GM12878 (cell line): Measurements from ENCODE around the gene ANO1. TPM values are rescaled to one million over a fixed set of nuclear protein-coding genes. Genes with fewer than 3 reads are reported as not detected.

ENCODE experiments used
- ATAC-seq: fragments of 200-7000 bp; cut with Tn5 transposase; 3 replicates; pipeline ENCODE4 v1.9.1; 2020; ENCODE audit warnings: mild to moderate bottlenecking, moderate library complexity
- BruUV-seq: library from RNA; stranded (reverse); fragments of 400-500 nt; replicated peaks from 2 replicates; lab custom pipeline; 2021; lab: Mats Ljungman, UMichigan
- CTCF ChIA-PET: fragments of 300-600 bp; sonication (Branson Sonifier 250); formaldehyde crosslinking; extraction: SDS; loops from one replicate; lab custom pipeline; 2021; ENCODE audit warnings: inconsistent platforms; lab: Yijun Ruan, JAX
- POLR2A ChIA-PET: fragments of 350-600 bp; formaldehyde crosslinking; extraction: SDS; loops from one replicate; lab custom pipeline; 2021; ENCODE audit warnings: inconsistent platforms; lab: Charles Lee
- RAD21 ChIA-PET: fragments of 300-600 bp; sonication (Branson Sonifier 250); formaldehyde crosslinking; loops from one replicate; lab custom pipeline; 2023; ENCODE audit warnings: antibody characterized with exemption; ENCODE audit not compliant: unreplicated experiment; lab: Charles Lee
- SMC1A ChIA-PET: fragments of 300-600 bp; sonication (Branson Sonifier 250); formaldehyde crosslinking; loops from one replicate; lab custom pipeline; 2023; ENCODE audit not compliant: unreplicated experiment, uncharacterized antibody; lab: Charles Lee
- DNase-seq: peaks from one replicate; pipeline ENCODE4 v3.0.0-alpha.2; 2011; ENCODE audit warnings: low read depth, low spot score
- FAIRE-seq: peaks from 3 replicates; lab custom pipeline; 2011; peaks lifted over from hg19 to GRCh38; lab: Jason Lieb, UNC
- H2AFZ ChIP-seq: 2 replicates; pipeline ENCODE4 v1.6.0; 2011; ENCODE audit warnings: low read depth, low read length, control low read depth; ENCODE audit not compliant: control insufficient read depth
- H3K27ac ChIP-seq: 2 replicates; pipeline ENCODE4 v1.5.1; 2011; ENCODE audit warnings: control low read depth; ENCODE audit not compliant: control insufficient read depth, insufficient read depth
- H3K27me3 ChIP-seq, 2 experiments: replicated peaks in 1 of 2; 2 replicates each; pipeline versions ENCODE4 v1.6.0 to v1.6.1; 2011; ENCODE audit warnings: low read length in 1 of 2; ENCODE audit not compliant: control insufficient read depth in 2 of 2, insufficient read depth in 2 of 2
- H3K36me3 ChIP-seq, 2 experiments: 2 replicates each; pipeline ENCODE4 v1.5.1; 2011; ENCODE audit warnings: low read length in 1 of 2; ENCODE audit not compliant: control insufficient read depth in 2 of 2, insufficient read depth in 2 of 2
- H3K4me1 ChIP-seq: 2 replicates; pipeline ENCODE4 v1.6.1; 2011; ENCODE audit warnings: mild to moderate bottlenecking, low read length, moderate library complexity, mixed read lengths; ENCODE audit not compliant: control insufficient read depth, insufficient read depth
- H3K4me2 ChIP-seq: 2 replicates; pipeline ENCODE4 v1.6.0; 2011; ENCODE audit warnings: control low read depth; ENCODE audit not compliant: control insufficient read depth, insufficient read depth
- H3K4me3 ChIP-seq: fragments of 200-600 bp; sonication (generic); 2 replicates; pipeline ENCODE4 v1.5.1; 2016
- H3K79me2 ChIP-seq: 2 replicates; pipeline ENCODE4 v1.6.0; 2011; ENCODE audit warnings: low read length; ENCODE audit not compliant: control insufficient read depth, insufficient read depth
- H3K9ac ChIP-seq: 2 replicates; pipeline ENCODE4 v1.8.0; 2011; ENCODE audit warnings: low read length, control low read depth, mixed read lengths; ENCODE audit not compliant: control insufficient read depth, insufficient read depth
- H3K9me3 ChIP-seq: replicated peaks from 3 replicates; pipeline ENCODE4 v1.5.1; 2011; ENCODE audit warnings: mild to moderate bottlenecking, low read length; ENCODE audit not compliant: control insufficient read depth, insufficient read depth
- H4K20me1 ChIP-seq: 2 replicates; pipeline ENCODE4 v1.6.0; 2011; ENCODE audit not compliant: control insufficient read depth, insufficient read depth
- ATF7 ChIP-seq: fragments of 450-650 bp; IDR thresholded peaks from 2 replicates; pipeline ENCODE4 v1.6.1; 2016; ENCODE audit warnings: low read depth, mild to moderate bottlenecking
- E2F8 ChIP-seq: fragments of 450-650 bp; IDR thresholded peaks from 2 replicates; pipeline ENCODE4 v1.6.1; 2018; ENCODE audit warnings: mild to moderate bottlenecking, low read depth, moderate library complexity; ENCODE audit not compliant: partially characterized antibody
- FOXM1 ChIP-seq: IDR thresholded peaks from 2 replicates; pipeline ENCODE4 v1.6.1; 2012; ENCODE audit warnings: low read depth, mild to moderate bottlenecking, inconsistent platforms, low read length, moderate library complexity
- GATAD2B ChIP-seq: fragments of 450-650 bp; conservative IDR thresholded peaks from 2 replicates; pipeline ENCODE4 v1.6.1; 2017; ENCODE audit warnings: low read depth, mild to moderate bottlenecking, moderate library complexity
- LARP7 ChIP-seq: fragments of 450-650 bp; IDR thresholded peaks from 2 replicates; pipeline ENCODE4 v1.6.1; 2017; ENCODE audit warnings: mild to moderate bottlenecking
- MAX ChIP-seq: IDR thresholded peaks from 2 replicates; pipeline ENCODE4 v1.6.1; 2012; ENCODE audit warnings: low read depth, low read length, improper control_type of control experiment
- NFIC ChIP-seq: IDR thresholded peaks from 2 replicates; pipeline ENCODE4 v1.6.1; 2012; ENCODE audit warnings: low read depth, mild to moderate bottlenecking, inconsistent platforms, low read length, moderate library complexity
- NR2C1 ChIP-seq: fragments of 450-650 bp; IDR thresholded peaks from 2 replicates; pipeline ENCODE4 v1.6.1; 2017; ENCODE audit warnings: antibody characterized with exemption, mild to moderate bottlenecking, moderate library complexity
- PML ChIP-seq: IDR thresholded peaks from 2 replicates; pipeline ENCODE4 v1.6.1; 2012; ENCODE audit warnings: low read length, inconsistent platforms
- RB1 ChIP-seq: fragments of 450-650 bp; formaldehyde crosslinking; IDR thresholded peaks from 2 replicates; pipeline ENCODE4 v1.6.1; 2017; ENCODE audit warnings: mild to moderate bottlenecking, borderline replicate concordance
- SKIL ChIP-seq: fragments of 450-650 bp; IDR thresholded peaks from 2 replicates; pipeline ENCODE4 v1.6.1; 2017; ENCODE audit warnings: mild to moderate bottlenecking, low read depth, inconsistent platforms; ENCODE audit not compliant: poor library complexity, severe bottlenecking
- WGBS: methylation state at CpG from one replicate; pipeline ENCODE4 v1.1.6; 2016; ENCODE audit warnings: low lambda C conversion rate; ENCODE audit not compliant: insufficient replicate concordance, insufficient coverage; ENCODE audit errors: missing lambda C conversion rate; 5-methylcytosine and 5-hydroxymethylcytosine counted together
- in situ Hi-C: fragments of 300-500 bp; cut with MboI; formaldehyde crosslinking; loops from 9 replicates; pipeline ENCODE4 v1.14.3; 2018; ENCODE audit warnings: mixed read lengths
- intact Hi-C: fragments of 100-400 bp; cut with micrococcal nuclease; formaldehyde crosslinking; loops from one replicate; pipeline ENCODE4 v1.14.2; 2022; ENCODE audit not compliant: unreplicated experiment
- polyA plus RNA-seq, 11 experiments: library from polyadenylated mRNA; depleted of rRNA in 4 of 11; unstranded in 6 of 11; stranded (reverse) in 5 of 11; fragments of >200 nt; fragmentation: Nextera tagmentation in 4 of 11; fragmentation: Illumina TruSeq in 1 of 11; extraction: Ambion mirVana in 4 of 11; extraction: Trizol in 1 of 11; gene quantifications; 1 replicate in 1 of 11; 2 replicates in 10 of 11; pipeline versions ENCODE4 v1.2.1 to v1.2.3, GENCODE V29; 2011 to 2016; ENCODE audit warnings: inconsistent platforms in 2 of 11, missing spikeins in 2 of 11, low read depth in 1 of 11
- total RNA-seq, 4 experiments: library from RNA; depleted of rRNA in 3 of 4; stranded (reverse); fragments of >200 nt in 3 of 4; fragmentation: Illumina TruSeq in 1 of 4; extraction: Trizol in 1 of 4; gene quantifications; 2 replicates each; pipeline versions ENCODE4 v1.2.1 to v1.2.3, GENCODE V29; 2013 to 2021

Gene ANO1
- total and polyA plus RNA-seq, 10 of the 15 experiments (the other 5 are each of a cell fraction or from before 2014, with no cell fraction given): 0.01 to 0.38 (median 0.06) TPM; not detected in 7

GRCh38 chr11:70186936-70187335 lies 108.8 kb downstream of the ANO1 start:
- CTCF ChIA-PET: no interaction called here
- ATAC-seq (no peak), FAIRE-seq (no peak), DNase-seq (no peak)
- Histone ChIP-seq H3K4me1 (no peaks in the 10 kb centered on the region), H3K27ac (no peak overlapping the region), H4K20me1 (no peaks in the 10 kb centered on the region), H3K79me2 (no peaks in the 10 kb centered on the region), H2AFZ (no peak overlapping the region), H3K4me3 (no peak overlapping the region), H3K9ac (no peak overlapping the region), H3K9me3 (no peaks in the 10 kb centered on the region), H3K27me3 (peaks cover 0 to 2% of the 10 kb centered on the region in 2 experiments; a peak in 1 of 4 replicates), H3K36me3 (no peaks in the 10 kb centered on the region), H3K4me2 (no peak overlapping the region)
- TF ChIP-seq NFIC: no peak
- in situ Hi-C loops: no loop called here
- RAD21 ChIA-PET: no interaction called here
- intact Hi-C loops: no loop called here
- WGBS: 31% methylated on average over 10 of the region's 10 CpGs
- no TSS peak for BruUV-seq
- POLR2A ChIA-PET: no interaction called here
- SMC1A ChIA-PET: no interaction called here

GRCh38 chr11:70187771-70188170 lies 109.7 kb downstream of the ANO1 start:
- ChIA-PET SMC1A (no interaction called here), CTCF (interaction anchor here (1.3 kb wide), 1 partner anchor 273 kb away, joined by 3 read pairs; no protein-coding TSS in a partner anchor), RAD21 (no interaction called here), POLR2A (no interaction called here)
- Histone ChIP-seq H4K20me1 (no peaks in the 10 kb centered on the region), H2AFZ (no peak overlapping the region), H3K4me2 (no peak overlapping the region), H3K9ac (no peak overlapping the region), H3K79me2 (no peaks in the 10 kb centered on the region), H3K27ac (no peak overlapping the region), H3K4me3 (no peak overlapping the region), H3K27me3 (peaks cover 0 to 2% of the 10 kb centered on the region in 2 experiments; a peak in 1 of 4 replicates), H3K36me3 (no peaks in the 10 kb centered on the region), H3K9me3 (no peaks in the 10 kb centered on the region), H3K4me1 (no peaks in the 10 kb centered on the region)
- no peak for ATAC-seq
- no peak for FAIRE-seq
- 34% methylated on average over 15 of the region's 15 CpGs for WGBS
- in situ Hi-C loops: no loop called here
- BruUV-seq: no TSS peak
- no peak for DNase-seq
- intact Hi-C loops: no loop called here
- TF ChIP-seq E2F8 (no peak), SKIL (no peak), ATF7 (no peak), RB1 (no peak), FOXM1 (no peak), GATAD2B (no peak), NR2C1 (no peak), PML (no peak), MAX (no peak), LARP7 (no peak)
